A549 (cell line): ENCODE data around the gene DYNC1H1.

Experiments
- KDM5A ChIP-seq: fragments of 200-600 bp; sonication (generic); IDR thresholded peaks from 2 replicates; pipeline ENCODE4 v1.6.1; 2016; ENCODE audit warnings: antibody characterized with exemption, mild to moderate bottlenecking
- POLR2A ChIP-seq: IDR thresholded peaks from 2 replicates; pipeline ENCODE4 v1.6.1; 2012; ENCODE audit warnings: mild to moderate bottlenecking, low read length
- TF ChIP-seq, protein P1 (sequence below): fragments of >200 bp; sonication (Bioruptor Twin); formaldehyde crosslinking; IDR thresholded peaks from 3 replicates; pipeline ENCODE4 v1.5.1; 2016

DNA sequence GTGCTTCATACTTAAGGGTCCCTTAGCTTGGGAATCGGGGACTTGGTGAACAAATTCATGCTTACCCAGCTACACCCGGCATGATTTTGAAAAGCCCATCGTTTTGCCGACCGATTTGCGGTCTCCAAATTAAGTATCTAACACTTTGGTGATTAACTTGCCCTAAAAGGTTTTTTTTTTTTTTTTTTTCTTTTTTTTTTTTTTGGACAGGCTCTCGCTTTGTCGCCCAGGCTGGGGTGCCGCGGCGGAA, 123.3 kb downstream of the DYNC1H1 start:
- no peak for TF ChIP-seq POLR2A
- TF ChIP-seq, protein P1, sequence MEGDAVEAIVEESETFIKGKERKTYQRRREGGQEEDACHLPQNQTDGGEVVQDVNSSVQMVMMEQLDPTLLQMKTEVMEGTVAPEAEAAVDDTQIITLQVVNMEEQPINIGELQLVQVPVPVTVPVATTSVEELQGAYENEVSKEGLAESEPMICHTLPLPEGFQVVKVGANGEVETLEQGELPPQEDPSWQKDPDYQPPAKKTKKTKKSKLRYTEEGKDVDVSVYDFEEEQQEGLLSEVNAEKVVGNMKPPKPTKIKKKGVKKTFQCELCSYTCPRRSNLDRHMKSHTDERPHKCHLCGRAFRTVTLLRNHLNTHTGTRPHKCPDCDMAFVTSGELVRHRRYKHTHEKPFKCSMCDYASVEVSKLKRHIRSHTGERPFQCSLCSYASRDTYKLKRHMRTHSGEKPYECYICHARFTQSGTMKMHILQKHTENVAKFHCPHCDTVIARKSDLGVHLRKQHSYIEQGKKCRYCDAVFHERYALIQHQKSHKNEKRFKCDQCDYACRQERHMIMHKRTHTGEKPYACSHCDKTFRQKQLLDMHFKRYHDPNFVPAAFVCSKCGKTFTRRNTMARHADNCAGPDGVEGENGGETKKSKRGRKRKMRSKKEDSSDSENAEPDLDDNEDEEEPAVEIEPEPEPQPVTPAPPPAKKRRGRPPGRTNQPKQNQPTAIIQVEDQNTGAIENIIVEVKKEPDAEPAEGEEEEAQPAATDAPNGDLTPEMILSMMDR: no peak
- no peak for TF ChIP-seq KDM5A
